GM23248 (cell line): Measurements from ENCODE around the gene SNX25. TPM values are rescaled to one million over a fixed set of nuclear protein-coding genes. Genes with fewer than 3 reads are reported as not detected.

ENCODE experiments used
- DNase-seq: peaks from one replicate; pipeline ENCODE4 v3.0.0-alpha.2; 2015
- H2AFZ ChIP-seq: fragments of 200-600 bp; sonication (generic); 2 replicates; pipeline ENCODE4 v1.6.1; 2016; ENCODE audit warnings: antibody characterized with exemption
- H3F3A ChIP-seq: fragments of 200-600 bp; sonication (generic); 2 replicates; pipeline ENCODE4 v1.6.1; 2016; ENCODE audit warnings: mild to moderate bottlenecking, antibody characterized with exemption, mixed run types; ENCODE audit not compliant: insufficient read depth
- H3K27ac ChIP-seq: fragments of 200-600 bp; sonication (generic); 2 replicates; pipeline ENCODE4 v1.5.1; 2016; ENCODE audit warnings: mild to moderate bottlenecking
- H3K27me3 ChIP-seq: fragments of 200-600 bp; sonication (generic); replicated peaks from 2 replicates; pipeline ENCODE4 v1.6.1; 2016; ENCODE audit warnings: mild to moderate bottlenecking; ENCODE audit not compliant: insufficient read depth
- H3K36me3 ChIP-seq: fragments of 200-600 bp; sonication (generic); 2 replicates; pipeline ENCODE4 v1.6.1; 2016; ENCODE audit warnings: low read depth, mild to moderate bottlenecking
- H3K4me1 ChIP-seq: fragments of 200-600 bp; sonication (generic); 2 replicates; pipeline ENCODE4 v1.6.1; 2016; ENCODE audit warnings: mild to moderate bottlenecking; ENCODE audit not compliant: insufficient read depth
- H3K4me2 ChIP-seq: fragments of 200-600 bp; sonication (generic); one replicate; pipeline ENCODE4 v1.6.1; 2016; ENCODE audit warnings: mild to moderate bottlenecking; ENCODE audit not compliant: unreplicated experiment
- H3K4me3 ChIP-seq: fragments of 200-600 bp; sonication (generic); 2 replicates; pipeline ENCODE4 v1.5.1; 2016; ENCODE audit warnings: mild to moderate bottlenecking
- H3K79me2 ChIP-seq: fragments of 200-600 bp; sonication (generic); 2 replicates; pipeline ENCODE4 v1.6.1; 2016; ENCODE audit warnings: mild to moderate bottlenecking; ENCODE audit not compliant: insufficient read depth
- H3K9ac ChIP-seq: fragments of 200-600 bp; sonication (generic); 2 replicates; pipeline ENCODE4 v1.6.1; 2016; ENCODE audit warnings: mild to moderate bottlenecking
- H3K9me2 ChIP-seq: fragments of 200-600 bp; sonication (generic); 2 replicates; pipeline ENCODE4 v1.6.1; 2016; ENCODE audit warnings: mixed run types, mild to moderate bottlenecking, moderate library complexity; ENCODE audit not compliant: insufficient read depth
- H3K9me3 ChIP-seq: fragments of 200-600 bp; sonication (generic); one replicate; pipeline ENCODE4 v1.6.1; 2017; ENCODE audit warnings: low read depth
- H4K20me1 ChIP-seq: fragments of 200-600 bp; sonication (generic); 2 replicates; pipeline ENCODE4 v1.6.0; 2016; ENCODE audit not compliant: insufficient read depth
- EZH2 ChIP-seq: fragments of 200-600 bp; sonication (generic); IDR thresholded peaks from 2 replicates; pipeline ENCODE4 v1.6.1; 2018; ENCODE audit warnings: antibody characterized with exemption, mild to moderate bottlenecking; ENCODE audit not compliant: insufficient read depth, poor library complexity, severe bottlenecking
- EZH2phosphoT487 ChIP-seq: fragments of 200-600 bp; sonication (generic); IDR thresholded peaks from 2 replicates; pipeline ENCODE4 v1.6.1; 2018; ENCODE audit warnings: antibody characterized with exemption, moderate library complexity, mild to moderate bottlenecking, low read depth; ENCODE audit not compliant: insufficient read depth
- WGBS, 2 experiments: methylation state at CpG; one replicate each; pipeline ENCODE4 v1.1.6; 2015 to 2017; ENCODE audit warnings: low lambda C conversion rate in 2 of 2, low coverage in 1 of 2; ENCODE audit errors: missing lambda C conversion rate in 2 of 2; 5-methylcytosine and 5-hydroxymethylcytosine counted together
- in situ Hi-C: fragments of 300-500 bp; cut with MboI; formaldehyde crosslinking; loops from 2 replicates; pipeline ENCODE4 v1.15.0; 2020
- polyA plus RNA-seq: library from polyadenylated mRNA; unstranded; fragments of >200 nt; fragmentation: Nextera tagmentation; extraction: Ambion mirVana; gene quantifications from 2 replicates; pipeline ENCODE4 v1.2.1, GENCODE V29; 2016
- total RNA-seq: library from RNA; depleted of rRNA; stranded (reverse); fragments of >200 nt; shearing (Covaris generic); gene quantifications from 2 replicates; pipeline ENCODE4 v1.2.3, GENCODE V29; 2014

The SNX25 gene
- total and polyA plus RNA-seq, 2 experiments from 2014 or later = 8.2 to 50.0 TPM

GRCh38 chr4:185221912-185222311 lies 12.5 kb downstream of the SNX25 start:
- TF ChIP-seq EZH2phosphoT487 = no peak
- TF ChIP-seq EZH2 = no peak
- Histone ChIP-seq H3K27ac (peak overlapping the region; percentile 27; the same call in 1 of the 2 replicates), H3K9me3 (no peaks in the 10 kb centered on the region)

GRCh38 chr4:185222598-185222997 lies 13.2 kb downstream of the SNX25 start:
- Histone ChIP-seq H3K4me1 (peaks cover 40% of the 10 kb centered on the region), H3F3A (peaks cover 35% of the 10 kb centered on the region), H3K36me3 (no peaks in the 10 kb centered on the region), H3K4me3 (peak overlapping the region; percentile 11; the same call in 1 of the 2 replicates), H3K9me2 (no peaks in the 10 kb centered on the region), H3K27me3 (no peaks in the 10 kb centered on the region), H4K20me1 (no peaks in the 10 kb centered on the region), H3K9ac (no peak overlapping the region), H3K9me3 (no peaks in the 10 kb centered on the region), H3K4me2 (peak overlapping the region; percentile 58), H3K27ac (peak overlapping the region; percentile 27), H3K79me2 (peaks cover 93% of the 10 kb centered on the region), H2AFZ (no peak overlapping the region)
- peak; percentile 89 for DNase-seq
- in situ Hi-C loops = no loop called here
- TF ChIP-seq EZH2 = no peak
- TF ChIP-seq EZH2phosphoT487 = no peak

More at GRCh38 chr4:185221912-185222311, 12.5 kb downstream of the SNX25 start:
- H3K36me3 ChIP-seq = no peaks in the 10 kb centered on the region
- 85 to 87% methylated on average over 10 of the region's 10 CpGs for WGBS, 2 experiments
- H3F3A ChIP-seq = peaks cover 35% of the 10 kb centered on the region
- H2AFZ ChIP-seq = no peak overlapping the region
- H3K9ac ChIP-seq = no peak overlapping the region
- H3K27me3 ChIP-seq = no peaks in the 10 kb centered on the region
- in situ Hi-C loops = no loop called here
- H3K4me3 ChIP-seq = no peak overlapping the region
- H3K4me1 ChIP-seq = peaks cover 40% of the 10 kb centered on the region
- no peaks in the 10 kb centered on the region for H4K20me1 ChIP-seq
- H3K79me2 ChIP-seq = peaks cover 93% of the 10 kb centered on the region
- no peak for DNase-seq
- H3K9me2 ChIP-seq = no peaks in the 10 kb centered on the region
- H3K4me2 ChIP-seq = no peak overlapping the region

GRCh38 chr4:185224597-185224996 lies 15.2 kb downstream of the SNX25 start:
- H3F3A ChIP-seq = peaks cover 28% of the 10 kb centered on the region
- H3K27ac ChIP-seq = no peak overlapping the region
- H3K36me3 ChIP-seq = no peaks in the 10 kb centered on the region
- H3K9ac ChIP-seq = no peak overlapping the region
- H3K4me3 ChIP-seq = no peak overlapping the region
- no peaks in the 10 kb centered on the region; the same call in 1 of the 2 replicates for H4K20me1 ChIP-seq
- H3K27me3 ChIP-seq = no peaks in the 10 kb centered on the region
- H3K9me3 ChIP-seq = no peaks in the 10 kb centered on the region
- peak; percentile 29 for DNase-seq
- in situ Hi-C loops = no loop called here
- H3K9me2 ChIP-seq = no peaks in the 10 kb centered on the region
- H3K79me2 ChIP-seq = peaks cover 93% of the 10 kb centered on the region
- no peak overlapping the region for H2AFZ ChIP-seq
- TF ChIP-seq EZH2 = no peak
- no peak for TF ChIP-seq EZH2phosphoT487
- H3K4me1 ChIP-seq = peaks cover 35% of the 10 kb centered on the region
- H3K4me2 ChIP-seq = no peak overlapping the region

GRCh38 chr4:185225940-185226339 lies 16.5 kb downstream of the SNX25 start:
- no peak overlapping the region for H3K27ac ChIP-seq
- no peak overlapping the region for H2AFZ ChIP-seq
- H3K9me3 ChIP-seq = no peaks in the 10 kb centered on the region
- H3K4me2 ChIP-seq = no peak overlapping the region
- TF ChIP-seq EZH2phosphoT487 = no peak
- no peak for TF ChIP-seq EZH2
- no peak overlapping the region for H3K4me3 ChIP-seq
- H3K4me1 ChIP-seq = peaks cover 28% of the 10 kb centered on the region
- H3K27me3 ChIP-seq = no peaks in the 10 kb centered on the region
- no peak overlapping the region for H3K9ac ChIP-seq
- 95 to 100% methylated on average over 6 of the region's 6 CpGs for WGBS, 2 experiments
- no peak for DNase-seq
- in situ Hi-C loops = no loop called here
- H3F3A ChIP-seq = peaks cover 23% of the 10 kb centered on the region
- peaks cover 93% of the 10 kb centered on the region for H3K79me2 ChIP-seq
- H3K36me3 ChIP-seq = no peaks in the 10 kb centered on the region
- no peaks in the 10 kb centered on the region for H3K9me2 ChIP-seq
- H4K20me1 ChIP-seq = no peaks in the 10 kb centered on the region; the same call in 1 of the 2 replicates

- Histone ChIP-seq H3K4me1 (peaks cover 21% of the 10 kb centered on the region), H3K79me2 (peaks cover 93% of the 10 kb centered on the region), H3K27ac (no peak overlapping the region), H3K9me2 (no peaks in the 10 kb centered on the region), H2AFZ (no peak overlapping the region), H4K20me1 (no peaks in the 10 kb centered on the region; the same call in 1 of the 2 replicates), H3K9ac (no peak overlapping the region), H3K4me3 (no peak overlapping the region), H3F3A (peaks cover 19% of the 10 kb centered on the region), H3K27me3 (no peaks in the 10 kb centered on the region), H3K4me2 (no peak overlapping the region), H3K36me3 (no peaks in the 10 kb centered on the region), H3K9me3 (no peaks in the 10 kb centered on the region)
- in situ Hi-C loops = no loop called here
- no peak for TF ChIP-seq EZH2
- WGBS, 2 experiments = 22 to 38% methylated on average over 4 of the region's 4 CpGs
- peak; percentile 23 for DNase-seq
Observed at GRCh38 chr4:185227131-185227551, 17.7 kb downstream of the SNX25 start.
